ENCODE data around the gene DNAI1. TPM values are rescaled to one million over a fixed set of nuclear protein-coding genes. Genes with fewer than 3 reads are reported as not detected.

DNAI1 gene
- total and polyA plus RNA-seq, 2 of the 4 experiments (the other 2 are of a cell fraction) = not detected

DNA sequence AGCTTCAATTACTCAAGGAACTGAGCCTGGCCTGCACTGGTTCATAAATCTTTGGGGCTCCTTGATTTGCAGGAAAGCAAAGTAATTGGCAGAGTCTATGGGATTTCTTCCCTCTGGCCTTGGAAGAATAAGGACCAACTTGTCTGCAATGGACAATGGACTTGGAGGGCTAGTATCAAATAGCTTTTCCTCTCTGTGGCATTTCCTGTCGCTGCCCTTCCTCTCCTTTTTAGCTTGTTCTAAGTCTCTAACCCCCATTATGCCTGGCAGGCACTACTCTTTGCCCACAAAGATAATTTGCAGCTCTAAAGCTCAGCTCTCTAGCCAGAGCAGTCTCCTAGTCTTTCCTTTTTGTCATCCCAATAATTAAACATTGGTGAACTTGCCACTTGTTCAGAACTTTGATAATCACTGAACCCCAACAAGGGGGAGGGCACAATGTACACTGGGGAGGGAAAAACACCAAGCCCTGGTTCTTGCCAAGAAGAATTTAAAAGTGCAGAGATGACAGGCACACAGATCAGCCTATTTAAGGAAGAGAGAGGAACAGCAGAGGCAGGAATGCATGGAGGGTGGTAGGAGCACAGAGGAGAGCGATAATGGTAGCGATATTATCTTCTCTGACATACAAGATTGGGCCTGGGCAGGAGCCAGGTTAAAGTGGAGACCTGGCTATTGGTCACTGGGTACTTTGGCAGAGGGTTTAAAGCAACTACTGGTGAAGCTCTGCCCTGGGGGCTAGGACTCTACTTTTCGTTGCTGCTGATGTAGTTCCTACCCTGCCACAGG, 38.7 kb upstream of the DNAI1 start:
- Histone ChIP-seq H4K5ac (ENCODE audit: low read depth, low read length) (no peak overlapping the region), H2BK15ac (ENCODE audit: low read depth, low read length) (no peak overlapping the region), H3K9me3 (ENCODE audit: control insufficient read depth, insufficient read depth, low read length) (no peaks in the 10 kb centered on the region), H2AFZ (replicated peaks; ENCODE audit: low read length, poor library complexity) (no peak overlapping the region), H3K4me1 (ENCODE audit: control insufficient read depth, insufficient read depth, low read length) (no peaks in the 10 kb centered on the region), H4K91ac (ENCODE audit: insufficient read depth, low read depth, low read length) (no peak overlapping the region), H2BK5ac (ENCODE audit: low read depth, low read length, poor library complexity, severe bottlenecking) (no peak overlapping the region), H3K23ac (ENCODE audit: low read depth, low read length) (no peak overlapping the region), H3K79me1 (ENCODE audit: low read depth in 1 of 2, low read length in 2 of 2) (peaks cover 15 to 29% of the 10 kb centered on the region in 2 experiments; a peak in 3 of 4 replicates), H3K4me3 (ENCODE audit: insufficient read depth, low read depth, low read length) (no peak overlapping the region), H3K18ac (ENCODE audit: low read depth, low read length) (no peak overlapping the region), H2BK120ac (ENCODE audit: low read depth, low read length) (no peak overlapping the region), H3K9ac (ENCODE audit: low read depth, low read length) (no peak overlapping the region), H4K20me1 (ENCODE audit: insufficient read depth, low read length) (peaks cover 12% of the 10 kb centered on the region), H3K36me3 (ENCODE audit: control insufficient read depth, insufficient read depth, low read length) (no peaks in the 10 kb centered on the region; the same call in 1 of the 2 replicates), H3K56ac (ENCODE audit: extremely low read depth, insufficient read depth, low read length) (no peak overlapping the region), H3K27me3 (ENCODE audit: control insufficient read depth, insufficient read depth, low read length) (no peaks in the 10 kb centered on the region), H3K4me2 (ENCODE audit: low read depth, low read length) (no peak overlapping the region), H2BK20ac (ENCODE audit: low read depth, low read length) (no peak overlapping the region), H4K8ac (ENCODE audit: low read depth in 2 of 2, low read length in 2 of 2) (no peak overlapping the region), H2AK9ac (replicated peaks; ENCODE audit: low read depth, low read length, poor library complexity) (no peak overlapping the region), H2AK5ac (ENCODE audit: low read depth, low read length) (no peak overlapping the region), H3K14ac (replicated peaks; ENCODE audit: low read depth, low read length) (no peak overlapping the region), H3K4ac (ENCODE audit: low read depth, low read length) (no peak overlapping the region), H3K27ac (ENCODE audit: insufficient read depth, low read length) (no peak overlapping the region), H3K9me1 (ENCODE audit: insufficient read depth, low read length) (peaks cover 9% of the 10 kb centered on the region)
- no peak for DNase-seq
- in situ Hi-C loops (cut with MboI; ENCODE audit: low sequenced_read_pairs) = no loop called here
- ChIA-PET POLR2A (ENCODE audit: unreplicated experiment) (no interaction called here), CTCF (no interaction called here)
- WGBS, 2 experiments (ENCODE audit: extremely low coverage in 2 of 2, insufficient read length in 1 of 2) = 63% methylated on average over 2 of the region's 4 CpGs; no CpG with 5 or more reads in 1 of the 2 experiments
- intact Hi-C loops (cut with micrococcal nuclease) = no loop called here
- ATAC-seq (ENCODE audit: low read depth) = no peak
- BruUV-seq (replicated peaks) = no TSS peak
- no peak for TF ChIP-seq FOS (IDR thresholded peaks at IDR 0.05; ENCODE audit: low read depth, low read length)
- no peak for TF ChIP-seq MXI1 (IDR thresholded peaks at IDR 0.05; ENCODE audit: borderline replicate concordance, low read depth, low read length)
- no peak for TF ChIP-seq CEBPB (IDR thresholded peaks at IDR 0.05; ENCODE audit: low read depth, low read length)
- TF ChIP-seq RCOR1 (IDR thresholded peaks at IDR 0.05; ENCODE audit: insufficient replicate concordance, low read length) = no peak
- TF ChIP-seq CTCF (conservative IDR thresholded peaks at IDR 0.05; ENCODE audit: low read depth, low read length) = no peak
- TF ChIP-seq, protein P1, sequence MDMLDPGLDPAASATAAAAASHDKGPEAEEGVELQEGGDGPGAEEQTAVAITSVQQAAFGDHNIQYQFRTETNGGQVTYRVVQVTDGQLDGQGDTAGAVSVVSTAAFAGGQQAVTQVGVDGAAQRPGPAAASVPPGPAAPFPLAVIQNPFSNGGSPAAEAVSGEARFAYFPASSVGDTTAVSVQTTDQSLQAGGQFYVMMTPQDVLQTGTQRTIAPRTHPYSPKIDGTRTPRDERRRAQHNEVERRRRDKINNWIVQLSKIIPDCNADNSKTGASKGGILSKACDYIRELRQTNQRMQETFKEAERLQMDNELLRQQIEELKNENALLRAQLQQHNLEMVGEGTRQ (IDR thresholded peaks at IDR 0.05; ENCODE audit: low read depth, low read length) = no peak
- TF ChIP-seq NFE2L2 (IDR thresholded peaks at IDR 0.05; ENCODE audit: low read depth, low read length) = no peak
- no peak for TF ChIP-seq SMC3 (IDR thresholded peaks at IDR 0.05; ENCODE audit: low read depth, low read length)
- no peak for TF ChIP-seq POLR2A (IDR thresholded peaks at IDR 0.05; ENCODE audit: low read depth, low read length)
- dilution Hi-C loops (cut with HindIII; ENCODE audit: low sequenced_read_pairs, unreplicated experiment) = no loop called here

All from IMR-90 (cell line).